Body of pancreas (tissue), 4 donors: Measurements from ENCODE around the gene SPOCK2. TPM values are rescaled to one million over a fixed set of nuclear protein-coding genes. Genes with fewer than 3 reads are reported as not detected.

ENCODE experiments used
- ATAC-seq: fragments of 150-250 bp; one replicate; pipeline ENCODE4 v1.9.1; 2016
- DNase-seq, 4 donors: peaks; one replicate each; pipeline ENCODE4 v3.0.0-alpha.2; 2019
- H3K27ac ChIP-seq, 4 donors: fragments of 200-600 bp; sonication (generic); 1 replicate in 3 of 4; 2 replicates in 1 of 4; pipeline versions ENCODE4 v1.5.1 to v1.6.1; 2016 to 2019; ENCODE audit warnings: mild to moderate bottlenecking in 1 of 4, mixed read lengths in 1 of 4, moderate library complexity in 1 of 4
- H3K27me3 ChIP-seq, 2 donors: fragments of 200-600 bp; sonication (generic); one replicate each; pipeline ENCODE4 v1.6.0; 2016; ENCODE audit warnings: mild to moderate bottlenecking in 1 of 2
- H3K36me3 ChIP-seq, 2 donors: fragments of 200-600 bp; sonication (generic); replicated peaks in 1 of 2; 2 replicates each; pipeline ENCODE4 v1.5.1; 2016; ENCODE audit warnings: low read depth in 2 of 2; ENCODE audit not compliant: insufficient read depth in 1 of 2
- H3K4me1 ChIP-seq: fragments of 200-600 bp; sonication (generic); one replicate; pipeline ENCODE4 v1.6.0; 2016
- H3K4me3 ChIP-seq, 2 donors: fragments of 200-600 bp; sonication (generic); 1 replicate in 1 of 2; 2 replicates in 1 of 2; pipeline ENCODE4 v1.5.1; 2016 to 2019
- H3K9me3 ChIP-seq, 3 donors: fragments of 200-600 bp; sonication (generic); 1 replicate in 2 of 3; 2 replicates in 1 of 3; pipeline ENCODE4 v1.5.1; 2016
- CTCF ChIP-seq, 7 experiments: fragments of 450-650 bp in 4 of 7; fragments of 200-600 bp in 3 of 7; sonication (generic) in 3 of 7; IDR thresholded peaks; one replicate each; pipeline ENCODE4 v1.5.1; 2016 to 2019; ENCODE audit warnings: antibody characterized with exemption in 7 of 7
- POLR2A ChIP-seq, 3 donors: fragments of 450-650 bp; IDR thresholded peaks; one replicate each; pipeline ENCODE4 v1.6.1; 2016; ENCODE audit warnings: antibody characterized with exemption in 3 of 3, mild to moderate bottlenecking in 2 of 3
- WGBS, 2 donors: methylation state at CpG; one replicate each; pipeline ENCODE4 v1.1.5; 2017; 5-methylcytosine and 5-hydroxymethylcytosine counted together
- intact Hi-C: fragments of 100-400 bp; cut with DNase I; formaldehyde crosslinking; loops from one replicate; pipeline ENCODE4 v1.15.1; 2023
- total RNA-seq, 2 donors: library from RNA; depleted of rRNA; stranded (reverse); fragments of >200 nt; gene quantifications; one replicate each; pipeline ENCODE4 v1.1.0, GENCODE V29; 2016

SPOCK2 gene
- total RNA-seq, 2 donors from 2014 or later, result 2.0 to 7.3 TPM

GRCh38 chr10:72066318-72067284, 21.8 kb downstream of the SPOCK2 start:
- peaks cover 18% of the 10 kb centered on the region for H3K4me1 ChIP-seq
- no peak overlapping the region for H3K4me3 ChIP-seq
- no peaks in the 10 kb centered on the region for H3K27me3 ChIP-seq
- intact Hi-C loops, result no loop called here
- H3K9me3 ChIP-seq, result no peaks in the 10 kb centered on the region
- no peak for ATAC-seq
- TF ChIP-seq CTCF (IDR thresholded peaks at IDR 0.05), result no peak
- no peak for TF ChIP-seq POLR2A (IDR thresholded peaks at IDR 0.05)
- DNase-seq, result no peak
- no peak overlapping the region for H3K27ac ChIP-seq
- no peaks in the 10 kb centered on the region for H3K36me3 ChIP-seq
- 83 to 91% methylated on average over 18 of the region's 18 CpGs for WGBS, 2 donors

- H3K36me3 ChIP-seq, result no peaks in the 10 kb centered on the region
- TF ChIP-seq POLR2A (IDR thresholded peaks at IDR 0.05), result no peak
- no peak for TF ChIP-seq CTCF (IDR thresholded peaks at IDR 0.05)
- ATAC-seq (peak; percentile 39), DNase-seq (peak in 2 of 4 donors; percentile 33 to 37)
- no peak overlapping the region for H3K4me3 ChIP-seq
- peaks cover 18% of the 10 kb centered on the region for H3K4me1 ChIP-seq
- no peaks in the 10 kb centered on the region for H3K27me3 ChIP-seq
- intact Hi-C loops, result no loop called here
- H3K27ac ChIP-seq, result peak overlapping the region in 1 of 4 donors; percentile 3
- no peaks in the 10 kb centered on the region for H3K9me3 ChIP-seq
- WGBS, 2 donors, result 52 to 69% methylated on average over 8 to 13 of the region's 13 CpGs
Observed at GRCh38 chr10:72065439-72066025, 22.8 kb downstream of the SPOCK2 start.

- Histone ChIP-seq H3K36me3 (no peaks in the 10 kb centered on the region), H3K4me3 (no peak overlapping the region), H3K27ac (no peak overlapping the region), H3K9me3 (no peaks in the 10 kb centered on the region), H3K4me1 (peaks cover 15% of the 10 kb centered on the region), H3K27me3 (no peaks in the 10 kb centered on the region)
- intact Hi-C loops, result no loop called here
- ATAC-seq, result no peak
- DNase-seq, result no peak
- TF ChIP-seq POLR2A (IDR thresholded peaks at IDR 0.05) (no peak), CTCF (IDR thresholded peaks at IDR 0.05) (no peak)
- WGBS, 2 donors, result 83 to 92% methylated on average over 6 to 9 of the region's 9 CpGs
Observed at GRCh38 chr10:72063703-72064391, 24.5 kb downstream of the SPOCK2 start.

- H3K27ac ChIP-seq, result no peak overlapping the region
- 92% methylated on average over 18 to 19 of the region's 29 CpGs for WGBS, 2 donors
- H3K27me3 ChIP-seq, result no peaks in the 10 kb centered on the region
- H3K9me3 ChIP-seq, result no peaks in the 10 kb centered on the region
- intact Hi-C loops, result no loop called here
- no peak for TF ChIP-seq POLR2A (IDR thresholded peaks at IDR 0.05)
- TF ChIP-seq CTCF (IDR thresholded peaks at IDR 0.05), result no peak
- H3K4me1 ChIP-seq, result peaks cover 7% of the 10 kb centered on the region
- H3K36me3 ChIP-seq, result no peaks in the 10 kb centered on the region
- no peak for ATAC-seq
- H3K4me3 ChIP-seq, result no peak overlapping the region
- DNase-seq, result no peak
Observed at GRCh38 chr10:72062832-72063702, 25.3 kb downstream of the SPOCK2 start.
